ENCODE data around the gene SNX7. TPM values are rescaled to one million over a fixed set of nuclear protein-coding genes. Genes with fewer than 3 reads are reported as not detected.

Gene SNX7, protein sequence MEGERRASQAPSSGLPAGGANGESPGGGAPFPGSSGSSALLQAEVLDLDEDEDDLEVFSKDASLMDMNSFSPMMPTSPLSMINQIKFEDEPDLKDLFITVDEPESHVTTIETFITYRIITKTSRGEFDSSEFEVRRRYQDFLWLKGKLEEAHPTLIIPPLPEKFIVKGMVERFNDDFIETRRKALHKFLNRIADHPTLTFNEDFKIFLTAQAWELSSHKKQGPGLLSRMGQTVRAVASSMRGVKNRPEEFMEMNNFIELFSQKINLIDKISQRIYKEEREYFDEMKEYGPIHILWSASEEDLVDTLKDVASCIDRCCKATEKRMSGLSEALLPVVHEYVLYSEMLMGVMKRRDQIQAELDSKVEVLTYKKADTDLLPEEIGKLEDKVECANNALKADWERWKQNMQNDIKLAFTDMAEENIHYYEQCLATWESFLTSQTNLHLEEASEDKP
- polyA plus RNA-seq (2011; rRNA removed) (31.3 and 45.1 TPM in 2 replicates), polyA plus RNA-seq (2017; fragmentation: RNase III; extraction: RNeasy Plus Mini Kit Qiagen cat#74134 plus additional on column Dnase treatment) (27.4 to 29.7 TPM (median 29.5 TPM) in 3 replicates), polyA minus RNA-seq (2011; rRNA and poly(A)+ RNA removed) (14.9 and 17.5 TPM in 2 replicates)
- 8.8 TPM in 2 replicates for polyA plus RNA-seq (2012; cell fraction: cytosol; rRNA removed)
- polyA plus RNA-seq (2012; cell fraction: nucleus; rRNA removed), result 2.0 and 3.5 TPM in 2 replicates

DNA sequence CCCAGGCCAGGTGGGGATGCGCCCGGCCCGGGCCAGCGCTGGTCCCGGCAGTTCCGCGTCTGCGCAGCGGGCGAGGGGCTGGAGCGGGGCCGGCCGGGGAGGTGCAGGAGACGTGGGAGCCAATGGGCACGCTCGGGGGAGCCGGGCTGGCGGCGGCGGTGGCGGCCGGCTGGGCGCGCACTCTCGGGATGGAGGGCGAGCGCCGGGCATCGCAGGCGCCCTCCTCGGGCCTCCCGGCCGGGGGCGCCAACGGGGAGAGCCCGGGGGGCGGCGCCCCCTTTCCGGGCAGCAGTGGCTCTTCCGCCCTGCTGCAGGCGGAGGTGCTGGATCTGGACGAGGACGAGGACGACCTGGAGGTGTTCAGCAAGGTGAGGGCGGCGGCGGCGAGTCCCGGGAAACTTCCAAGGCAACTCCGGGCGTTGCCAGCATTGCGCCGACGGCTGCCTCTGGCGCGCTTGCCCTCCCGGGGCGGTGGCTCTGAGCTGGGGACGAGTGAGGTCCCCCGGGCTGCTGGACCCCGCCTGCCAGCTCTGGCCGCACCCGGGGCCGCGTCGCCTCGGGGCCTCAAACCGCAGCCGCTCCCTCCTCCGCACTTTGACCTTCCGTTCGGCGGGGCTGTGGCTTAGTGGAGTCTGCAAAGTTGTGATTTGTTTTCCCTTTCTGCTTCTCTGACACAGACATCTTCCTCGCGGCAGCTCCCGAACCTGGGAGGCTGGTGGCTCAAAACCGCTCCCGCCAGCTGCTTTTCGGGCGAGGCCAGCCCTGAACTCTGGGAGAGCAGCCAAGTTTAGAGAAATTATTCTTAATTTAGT, at the start of gene SNX7:
SNX7 (plus strand) TSS at position 178 of the 812 bp plus-strand sequence; CDS start at position 189, 11 bp downstream.
- H3K4me3 ChIP-seq, result peak within 1 kb of the TSS; percentile 64
- FAIRE-seq, result no peak
- H3K9me3 ChIP-seq, result no peaks in the 10 kb centered on the region
- H3K4me1 ChIP-seq, result peaks cover 13% of the 10 kb centered on the region
- ATAC-seq, result peak; percentile 98 to 99
- 0% methylated on average over 2 of the region's 80 CpGs for WGBS (ENCODE audit: missing lambda C conversion rate)
- H3K4me2 ChIP-seq, result peak within 1 kb of the TSS; percentile 93
- peak within 1 kb of the TSS; percentile 70 to 95 for H3K27ac ChIP-seq
- TF ChIP-seq CTCF (IDR thresholded peaks at IDR 0.05) (peak; percentile 22), JUN (IDR thresholded peaks at IDR 0.05) (peak; percentile 38 to 49; a peak in 2 of 5 replicates), NR3C1 (IDR thresholded peaks at IDR 0.05) (no peak), POLR2AphosphoS2 (conservative IDR thresholded peaks at IDR 0.05; ENCODE audit: low read length) (no peak), BCL3 (IDR thresholded peaks at IDR 0.05) (peak; percentile 68), GATA3 (IDR thresholded peaks at IDR 0.05; ENCODE audit: borderline replicate concordance) (no peak), RARB (CRISPR knock-in tag; IDR thresholded peaks at IDR 0.05) (no peak)
- TF ChIP-seq, protein P1, sequence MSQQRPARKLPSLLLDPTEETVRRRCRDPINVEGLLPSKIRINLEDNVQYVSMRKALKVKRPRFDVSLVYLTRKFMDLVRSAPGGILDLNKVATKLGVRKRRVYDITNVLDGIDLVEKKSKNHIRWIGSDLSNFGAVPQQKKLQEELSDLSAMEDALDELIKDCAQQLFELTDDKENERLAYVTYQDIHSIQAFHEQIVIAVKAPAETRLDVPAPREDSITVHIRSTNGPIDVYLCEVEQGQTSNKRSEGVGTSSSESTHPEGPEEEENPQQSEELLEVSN (IDR thresholded peaks at IDR 0.05; ENCODE audit: borderline replicate concordance, low read depth), result 0 out of 2 replicates have a peak, but pooled peaks have one; percentile 43
- DNase-seq (ENCODE audit: low read depth in 1 of 2, low spot score in 1 of 2), result peak; percentile 59 to 70
- CTCF ChIA-PET, result interaction anchor here (0.7 kb wide), 1 partner anchor 65 kb away, joined by 3 read pairs; no protein-coding TSS in a partner anchor
- POLR2A ChIA-PET, result interaction anchor here (0.7 kb wide), 1 partner anchor 193 kb away, joined by 3 read pairs; no protein-coding TSS in a partner anchor

DNA sequence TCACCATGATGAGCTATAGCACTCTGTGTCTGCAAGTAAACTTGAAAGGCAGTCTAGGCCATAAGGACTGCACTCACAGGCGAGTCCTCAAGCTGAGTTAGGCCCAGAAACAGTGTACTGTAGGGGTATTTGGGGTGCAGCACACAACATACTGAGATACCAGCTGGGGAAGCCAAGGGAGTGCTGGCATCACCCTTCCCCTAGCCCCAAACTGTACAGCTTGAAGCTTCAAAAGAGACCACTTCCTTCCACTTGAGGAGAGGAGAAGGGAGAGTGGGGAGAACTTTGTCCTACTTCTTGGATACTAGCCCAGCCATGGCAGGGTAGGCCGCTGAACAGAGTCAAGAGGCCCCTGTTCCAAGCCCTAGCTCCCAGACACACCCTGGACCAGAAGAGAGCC, 24.2 kb upstream of the SNX7 start:
- H3K27ac ChIP-seq, result no peak overlapping the region
- TF ChIP-seq MAZ (IDR thresholded peaks at IDR 0.05; ENCODE audit: borderline replicate concordance, low read depth, low read length) (no peak), CHD4 (IDR thresholded peaks at IDR 0.05; ENCODE audit: borderline replicate concordance) (no peak)
- H3K9me3 ChIP-seq, result no peaks in the 10 kb centered on the region
- no peaks in the 10 kb centered on the region for H3K4me1 ChIP-seq
- no peak overlapping the region for H3K4me2 ChIP-seq
- ATAC-seq (no peak), DNase-seq (ENCODE audit: low read depth in 1 of 2, low spot score in 1 of 2) (no peak), FAIRE-seq (no peak)
- H3K4me3 ChIP-seq, result no peak overlapping the region
- WGBS (ENCODE audit: missing lambda C conversion rate), result 25% methylated on average over 2 of the region's 2 CpGs
- POLR2A ChIA-PET, result no interaction called here
- CTCF ChIA-PET, result no interaction called here

- CTCF ChIA-PET, result no interaction called here
- no peak for ATAC-seq
- FAIRE-seq, result no peak
- TF ChIP-seq RFX5 (IDR thresholded peaks at IDR 0.05), result no peak
- TF ChIP-seq POLR2AphosphoS2 (conservative IDR thresholded peaks at IDR 0.05; ENCODE audit: low read length), result no peak
- no peak for TF ChIP-seq SMC3 (IDR thresholded peaks at IDR 0.05)
- no peak for TF ChIP-seq JUN (IDR thresholded peaks at IDR 0.05)
- no peak for TF ChIP-seq EHF (CRISPR knock-in tag; IDR thresholded peaks at IDR 0.05)
- no peak overlapping the region for H3K4me2 ChIP-seq
- H3K4me3 ChIP-seq, result no peak overlapping the region
- H3K9me3 ChIP-seq, result no peaks in the 10 kb centered on the region
- H3K27ac ChIP-seq, result no peak overlapping the region
- DNase-seq (ENCODE audit: low read depth in 1 of 2, low spot score in 1 of 2), result no peak
- POLR2A ChIA-PET, result no interaction called here
- no peaks in the 10 kb centered on the region for H3K4me1 ChIP-seq
These were observed 23.3 kb upstream of the SNX7 start for GRCh38 chr1:98638185-98638584.

Measured in A549 (cell line).